Suprapubic skin (tissue), 4 donors: Measurements from ENCODE around the gene UQCRHL. TPM values are rescaled to one million over a fixed set of nuclear protein-coding genes. Genes with fewer than 3 reads are reported as not detected.

Experiments used
- DNase-seq, 2 donors: peaks; one replicate each; pipeline ENCODE4 v3.0.0-alpha.2; 2019; ENCODE audit warnings: low spot score in 2 of 2
- H3K27ac ChIP-seq: fragments of 200-600 bp; sonication (generic); one replicate; pipeline ENCODE4 v1.5.1; 2019
- H3K27me3 ChIP-seq: fragments of 200-600 bp; sonication (generic); one replicate; pipeline ENCODE4 v1.5.1; 2019
- H3K36me3 ChIP-seq: fragments of 200-600 bp; sonication (generic); one replicate; pipeline ENCODE4 v1.5.1; 2019
- H3K4me1 ChIP-seq: fragments of 200-600 bp; sonication (generic); one replicate; pipeline ENCODE4 v1.5.1; 2019
- H3K4me3 ChIP-seq: fragments of 200-600 bp; sonication (generic); one replicate; pipeline ENCODE4 v1.5.1; 2019; ENCODE audit warnings: mild to moderate bottlenecking
- H3K9me3 ChIP-seq: fragments of 200-600 bp; sonication (generic); one replicate; pipeline ENCODE4 v1.5.1; 2019
- EP300 ChIP-seq: sonication (generic); formaldehyde crosslinking; IDR thresholded peaks from one replicate; pipeline ENCODE4 v1.6.1; 2017; ENCODE audit warnings: antibody characterized with exemption
- POLR2A ChIP-seq, 2 donors: fragments of 450-650 bp; IDR thresholded peaks; one replicate each; pipeline ENCODE4 v1.6.1; 2017; ENCODE audit warnings: antibody characterized with exemption in 2 of 2, mild to moderate bottlenecking in 2 of 2, moderate library complexity in 2 of 2
- POLR2AphosphoS5 ChIP-seq, 3 donors: sonication (generic); formaldehyde crosslinking; IDR thresholded peaks; one replicate each; pipeline ENCODE4 v1.6.1; 2017; ENCODE audit warnings: antibody characterized with exemption in 3 of 3
- WGBS: methylation state at CpG from one replicate; pipeline ENCODE4 v1.1.5; 2018; 5-methylcytosine and 5-hydroxymethylcytosine counted together
- total RNA-seq, 4 donors: library from RNA; depleted of rRNA; stranded (reverse); fragments of >200 nt; gene quantifications; one replicate each; pipeline ENCODE4 v1.1.0, GENCODE V29; 2016
- TF ChIP-seq, protein P1 (sequence below), 2 donors: fragments of 200-600 bp in 1 of 2; fragments of 450-650 bp in 1 of 2; sonication (generic) in 1 of 2; IDR thresholded peaks; one replicate each; pipeline ENCODE4 v1.5.1; 2016 to 2019; ENCODE audit warnings: antibody characterized with exemption in 2 of 2, mild to moderate bottlenecking in 1 of 2, moderate library complexity in 1 of 2

UQCRHL gene
- total RNA-seq, 4 donors from 2014 or later, result 0.68 to 3.2 (median 1.3) TPM

DNA sequence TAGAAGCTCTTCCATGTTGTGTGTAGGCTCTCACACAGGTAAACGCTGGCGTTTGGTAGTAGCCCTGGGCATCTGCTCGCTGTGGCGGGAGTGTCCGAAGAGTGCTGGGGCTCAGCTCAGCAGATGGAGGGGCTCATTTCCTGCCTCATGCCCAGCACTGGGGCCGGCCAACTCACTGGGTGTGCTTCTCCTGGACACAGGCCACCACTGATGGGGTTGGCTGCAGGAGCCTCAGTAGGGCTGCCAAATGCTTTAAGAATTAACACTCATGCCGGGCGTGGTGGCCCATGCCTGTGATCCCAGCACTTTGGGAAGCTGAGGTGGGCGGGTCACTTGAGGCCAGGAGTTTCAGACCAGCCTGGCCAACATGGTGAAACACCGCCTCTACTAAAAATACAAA, 20.9 kb downstream of the UQCRHL start:
- no peaks in the 10 kb centered on the region for H3K27me3 ChIP-seq
- H3K36me3 ChIP-seq, result peaks cover 6% of the 10 kb centered on the region
- DNase-seq, result no peak
- no peak overlapping the region for H3K4me3 ChIP-seq
- H3K4me1 ChIP-seq, result peaks cover 12% of the 10 kb centered on the region
- WGBS, result 78% methylated on average over 3 of the region's 10 CpGs
- H3K27ac ChIP-seq, result peak overlapping the region; percentile 3
- no peaks in the 10 kb centered on the region for H3K9me3 ChIP-seq
- TF ChIP-seq POLR2AphosphoS5 (IDR thresholded peaks at IDR 0.05) (no peak), POLR2A (IDR thresholded peaks at IDR 0.05) (no peak), EP300 (no peak)
- TF ChIP-seq, protein P1, sequence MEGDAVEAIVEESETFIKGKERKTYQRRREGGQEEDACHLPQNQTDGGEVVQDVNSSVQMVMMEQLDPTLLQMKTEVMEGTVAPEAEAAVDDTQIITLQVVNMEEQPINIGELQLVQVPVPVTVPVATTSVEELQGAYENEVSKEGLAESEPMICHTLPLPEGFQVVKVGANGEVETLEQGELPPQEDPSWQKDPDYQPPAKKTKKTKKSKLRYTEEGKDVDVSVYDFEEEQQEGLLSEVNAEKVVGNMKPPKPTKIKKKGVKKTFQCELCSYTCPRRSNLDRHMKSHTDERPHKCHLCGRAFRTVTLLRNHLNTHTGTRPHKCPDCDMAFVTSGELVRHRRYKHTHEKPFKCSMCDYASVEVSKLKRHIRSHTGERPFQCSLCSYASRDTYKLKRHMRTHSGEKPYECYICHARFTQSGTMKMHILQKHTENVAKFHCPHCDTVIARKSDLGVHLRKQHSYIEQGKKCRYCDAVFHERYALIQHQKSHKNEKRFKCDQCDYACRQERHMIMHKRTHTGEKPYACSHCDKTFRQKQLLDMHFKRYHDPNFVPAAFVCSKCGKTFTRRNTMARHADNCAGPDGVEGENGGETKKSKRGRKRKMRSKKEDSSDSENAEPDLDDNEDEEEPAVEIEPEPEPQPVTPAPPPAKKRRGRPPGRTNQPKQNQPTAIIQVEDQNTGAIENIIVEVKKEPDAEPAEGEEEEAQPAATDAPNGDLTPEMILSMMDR (IDR thresholded peaks at IDR 0.05), result no peak

DNA sequence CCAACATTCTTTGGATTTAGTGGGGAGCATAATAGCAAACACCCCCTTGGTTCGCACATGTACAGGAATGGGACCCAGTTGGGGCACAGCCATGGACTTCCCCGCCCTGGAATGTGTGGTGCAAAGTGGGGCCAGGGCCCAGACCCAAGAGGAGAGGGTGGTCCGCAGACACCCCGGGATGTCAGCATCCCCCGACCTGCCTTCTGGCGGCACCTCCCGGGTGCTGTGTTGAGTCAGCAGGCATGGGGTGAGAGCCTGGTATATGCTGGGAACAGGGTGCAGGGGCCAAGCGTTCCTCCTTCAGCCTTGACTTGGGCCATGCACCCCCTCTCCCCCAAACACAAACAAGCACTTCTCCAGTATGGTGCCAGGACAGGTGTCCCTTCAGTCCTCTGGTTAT, 21.8 kb downstream of the UQCRHL start:
- Histone ChIP-seq H3K36me3 (peaks cover 12% of the 10 kb centered on the region), H3K4me1 (peaks cover 12% of the 10 kb centered on the region), H3K27ac (no peak overlapping the region), H3K27me3 (no peaks in the 10 kb centered on the region), H3K9me3 (no peaks in the 10 kb centered on the region), H3K4me3 (no peak overlapping the region)
- TF ChIP-seq, protein P1 (IDR thresholded peaks at IDR 0.05), result no peak
- no peak for TF ChIP-seq EP300
- no peak for TF ChIP-seq POLR2A (IDR thresholded peaks at IDR 0.05)
- no peak for TF ChIP-seq POLR2AphosphoS5 (IDR thresholded peaks at IDR 0.05)
- 90% methylated on average over 4 of the region's 8 CpGs for WGBS
- DNase-seq, result no peak

DNA sequence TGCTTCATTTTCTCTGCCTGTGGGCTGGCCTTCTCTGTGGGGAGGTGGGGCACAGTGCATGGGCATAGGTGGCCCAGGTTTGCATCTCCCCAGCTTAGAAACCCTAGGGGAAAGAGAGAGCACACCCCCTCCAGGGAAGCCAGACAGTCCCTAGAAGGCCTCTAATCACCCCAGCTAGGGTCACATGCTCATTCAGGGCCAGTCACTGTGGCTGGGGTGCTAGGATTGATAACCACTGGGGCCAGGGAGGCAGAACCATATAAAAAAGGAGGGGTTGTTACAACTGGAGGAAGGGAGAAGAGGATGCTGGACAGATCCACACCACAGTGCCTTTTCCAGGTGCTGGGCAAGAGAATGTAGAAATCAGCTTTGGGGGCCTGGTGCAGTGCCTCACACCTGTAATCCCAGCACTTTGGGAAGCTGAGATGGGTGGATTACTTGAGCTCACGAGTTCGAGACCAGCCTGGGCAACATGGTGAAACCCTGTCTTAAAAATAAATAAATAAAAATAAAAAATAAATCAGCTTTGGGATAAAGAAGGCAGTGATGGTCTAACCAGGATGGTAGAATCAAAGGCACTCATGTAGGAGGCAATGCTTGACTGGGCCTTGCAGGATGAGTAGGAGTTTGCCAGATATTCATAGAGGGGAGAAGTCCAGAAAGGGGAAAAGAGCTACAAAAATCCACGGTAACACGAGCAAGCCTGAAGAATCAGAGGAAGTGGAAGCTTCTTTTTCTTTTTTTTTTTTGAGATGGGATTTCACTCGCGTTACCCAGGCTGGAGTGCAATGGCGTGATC, 29.3 kb downstream of the UQCRHL start:
- TF ChIP-seq EP300, result no peak
- DNase-seq, result no peak
- H3K9me3 ChIP-seq, result no peaks in the 10 kb centered on the region
- 95% methylated on average over 7 of the region's 7 CpGs for WGBS
- H3K27me3 ChIP-seq, result no peaks in the 10 kb centered on the region
- H3K27ac ChIP-seq, result no peak overlapping the region
- H3K4me3 ChIP-seq, result no peak overlapping the region
- no peaks in the 10 kb centered on the region for H3K4me1 ChIP-seq
- H3K36me3 ChIP-seq, result peaks cover 41% of the 10 kb centered on the region

DNA sequence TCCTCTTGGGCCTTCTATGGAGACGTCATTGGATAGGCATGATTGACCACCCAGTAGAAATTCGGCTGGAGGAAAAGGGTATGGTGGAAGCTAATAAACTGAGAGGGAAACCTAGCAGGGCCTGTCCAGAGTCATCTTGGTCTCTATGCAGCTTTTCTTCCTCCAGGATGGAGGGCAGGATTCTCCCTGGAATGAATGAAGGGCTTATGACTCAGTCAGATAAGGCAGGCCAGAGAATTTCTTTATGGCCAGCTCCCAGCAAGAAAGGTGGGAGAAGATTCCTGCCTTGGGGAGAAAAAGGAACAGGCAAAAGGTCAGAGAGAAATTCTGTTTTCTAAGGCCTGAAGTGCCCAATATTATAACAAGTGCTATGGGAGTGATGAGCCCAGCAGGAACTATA, 31.7 kb downstream of the UQCRHL start:
- no peak overlapping the region for H3K4me3 ChIP-seq
- WGBS, result 84% methylated on average over 2 of the region's 2 CpGs
- H3K4me1 ChIP-seq, result no peaks in the 10 kb centered on the region
- H3K9me3 ChIP-seq, result no peaks in the 10 kb centered on the region
- H3K27me3 ChIP-seq, result no peaks in the 10 kb centered on the region
- TF ChIP-seq, protein P1 (IDR thresholded peaks at IDR 0.05), result no peak
- no peak for TF ChIP-seq EP300
- no peak for TF ChIP-seq POLR2AphosphoS5 (IDR thresholded peaks at IDR 0.05)
- TF ChIP-seq POLR2A (IDR thresholded peaks at IDR 0.05), result no peak
- no peak for DNase-seq
- H3K36me3 ChIP-seq, result peaks cover 54% of the 10 kb centered on the region
- no peak overlapping the region for H3K27ac ChIP-seq

DNA sequence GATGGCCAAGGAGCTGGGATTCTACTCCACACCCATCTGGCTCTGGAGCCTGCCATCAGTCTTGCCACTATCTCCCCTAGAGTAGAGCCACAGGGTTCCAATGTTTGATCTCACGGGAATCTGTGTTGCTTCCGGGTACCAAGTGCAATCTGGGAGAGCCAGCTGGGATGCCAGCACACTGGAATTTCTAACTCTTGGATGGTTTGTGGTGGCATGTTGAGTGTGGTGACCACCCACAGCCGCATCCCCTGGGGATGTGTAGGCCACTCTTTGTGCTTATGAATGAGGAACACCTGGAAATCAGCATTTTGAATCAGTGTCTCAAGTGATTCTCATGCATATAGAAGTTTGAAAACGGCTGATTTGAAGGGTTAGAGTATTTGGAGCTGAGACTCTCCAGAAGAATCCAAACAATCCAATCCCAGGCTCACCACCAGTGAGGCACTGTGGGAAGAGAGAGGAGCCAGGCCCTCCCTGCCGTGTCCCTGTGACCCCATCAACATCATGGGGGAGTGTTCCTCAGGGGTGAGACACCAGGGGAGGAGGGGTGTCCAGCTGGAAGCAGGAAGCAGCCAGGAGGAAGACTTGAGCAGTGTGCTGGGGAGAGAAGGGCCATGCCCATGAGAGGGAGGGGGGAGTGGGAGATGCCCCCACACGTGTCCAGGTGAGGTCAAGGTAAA, 35.5 kb downstream of the UQCRHL start:
- H3K4me3 ChIP-seq, result no peak overlapping the region
- H3K27ac ChIP-seq, result no peak overlapping the region
- H3K4me1 ChIP-seq, result no peaks in the 10 kb centered on the region
- 78% methylated on average over 6 of the region's 6 CpGs for WGBS
- H3K36me3 ChIP-seq, result peaks cover 58% of the 10 kb centered on the region
- DNase-seq, result no peak
- no peak for TF ChIP-seq POLR2AphosphoS5 (IDR thresholded peaks at IDR 0.05)
- no peak for TF ChIP-seq EP300
- TF ChIP-seq, protein P1 (IDR thresholded peaks at IDR 0.05), result no peak
- no peak for TF ChIP-seq POLR2A (IDR thresholded peaks at IDR 0.05)
- no peaks in the 10 kb centered on the region for H3K9me3 ChIP-seq
- H3K27me3 ChIP-seq, result no peaks in the 10 kb centered on the region
